ENCODE data around the gene MTARC1.

- TF ChIP-seq CTCF (IDR thresholded peaks at IDR 0.05), result no peak
- TF ChIP-seq EP300 (IDR thresholded peaks at IDR 0.05; ENCODE audit: low read depth), result no peak
These were observed 1.3 kb upstream of the MTARC1 start for GRCh38 chr1:220785166-220786056.
